ENCODE measurements around the gene SLC9A9. TPM values are rescaled to one million over a fixed set of nuclear protein-coding genes. Genes with fewer than 3 reads are reported as not detected.

SLC9A9 gene
- polyA plus RNA-seq, 1 of the 3 experiments (the other 2 are of a cell fraction), result 0.05 TPM

GRCh38 chr3:143216709-143217182 is 631.5 kb downstream of the SLC9A9 start:
- no peaks in the 10 kb centered on the region for H3K4me1 ChIP-seq (ENCODE audit: control insufficient read depth in 1 of 2, insufficient read depth in 2 of 2, low read depth in 1 of 2, low read length in 1 of 2)
- H3K36me3 ChIP-seq (replicated peaks in 1 of 2; ENCODE audit: control insufficient read depth in 1 of 2, insufficient read depth in 2 of 2, low read length in 1 of 2), result no peaks in the 10 kb centered on the region
- DNase-seq, result no peak
- no peaks in the 10 kb centered on the region for H3K9me2 ChIP-seq
- H3K27me3 ChIP-seq (ENCODE audit: insufficient read depth), result no peaks in the 10 kb centered on the region
- TF ChIP-seq FOXJ3 (CRISPR knock-in tag; IDR thresholded peaks at IDR 0.05) (no peak), SIN3A (IDR thresholded peaks at IDR 0.05; ENCODE audit: borderline replicate concordance, low read depth, low read length) (no peak), GABPA (IDR thresholded peaks at IDR 0.05; ENCODE audit: low read depth) (no peak), RXRA (IDR thresholded peaks at IDR 0.05; ENCODE audit: borderline replicate concordance, low read depth) (no peak), TAF1 (IDR thresholded peaks at IDR 0.05; ENCODE audit: borderline replicate concordance, low read depth, low read length) (no peak), NFIC (IDR thresholded peaks at IDR 0.05; ENCODE audit: borderline replicate concordance) (no peak), CTCF (IDR thresholded peaks at IDR 0.05) (no peak), REST (IDR thresholded peaks at IDR 0.05; ENCODE audit: low read depth, low read length) (no peak), CHD2 (IDR thresholded peaks at IDR 0.05; ENCODE audit: low read length, partially characterized antibody) (no peak), TCF12 (IDR thresholded peaks at IDR 0.05) (no peak), RCOR1 (IDR thresholded peaks at IDR 0.05; ENCODE audit: low read length) (no peak), ELF1 (IDR thresholded peaks at IDR 0.05) (no peak), USF1 (IDR thresholded peaks at IDR 0.05; ENCODE audit: borderline replicate concordance, low read depth) (no peak), MAX (IDR thresholded peaks at IDR 0.05; ENCODE audit: low read depth) (no peak), EZH2phosphoT487 (IDR thresholded peaks at IDR 0.05; ENCODE audit: borderline replicate concordance, low read depth) (no peak)
- POLR2A ChIA-PET, result no interaction called here
- H3K4me2 ChIP-seq, result peak overlapping the region; percentile 4; the same call in 1 of the 2 replicates
- H3K4me3 ChIP-seq (ENCODE audit: low read depth in 2 of 2, low read length in 1 of 2), result no peak overlapping the region
- no peaks in the 10 kb centered on the region for H3K9me3 ChIP-seq
- no peak overlapping the region for H3K9ac ChIP-seq
- H3K79me2 ChIP-seq (ENCODE audit: insufficient read depth), result no peaks in the 10 kb centered on the region
- peak overlapping the region; percentile 5 for H2AFZ ChIP-seq (ENCODE audit: low read depth)
- H3K27ac ChIP-seq (ENCODE audit: low read depth in 2 of 2, low read length in 1 of 2), result no peak overlapping the region
- 51% methylated on average over 3 of the region's 3 CpGs for WGBS (ENCODE audit: low lambda C conversion rate)
- H3F3A ChIP-seq (replicated peaks; ENCODE audit: insufficient read depth), result no peaks in the 10 kb centered on the region
- no peaks in the 10 kb centered on the region for H4K20me1 ChIP-seq (ENCODE audit: insufficient read depth)
- CTCF ChIA-PET, result no interaction called here

Other genes with a start within 250 kb of the SLC9A9 start
- 0.03 and 0.06 TPM in 2 replicates for gene DIPK2A, start 123.4 kb upstream of the SLC9A9 start, polyA plus RNA-seq (2012; rRNA removed)

Data from SK-N-SH (cell line).